ENCODE data around the gene GRIN2D.

GRIN2D gene

DNA sequence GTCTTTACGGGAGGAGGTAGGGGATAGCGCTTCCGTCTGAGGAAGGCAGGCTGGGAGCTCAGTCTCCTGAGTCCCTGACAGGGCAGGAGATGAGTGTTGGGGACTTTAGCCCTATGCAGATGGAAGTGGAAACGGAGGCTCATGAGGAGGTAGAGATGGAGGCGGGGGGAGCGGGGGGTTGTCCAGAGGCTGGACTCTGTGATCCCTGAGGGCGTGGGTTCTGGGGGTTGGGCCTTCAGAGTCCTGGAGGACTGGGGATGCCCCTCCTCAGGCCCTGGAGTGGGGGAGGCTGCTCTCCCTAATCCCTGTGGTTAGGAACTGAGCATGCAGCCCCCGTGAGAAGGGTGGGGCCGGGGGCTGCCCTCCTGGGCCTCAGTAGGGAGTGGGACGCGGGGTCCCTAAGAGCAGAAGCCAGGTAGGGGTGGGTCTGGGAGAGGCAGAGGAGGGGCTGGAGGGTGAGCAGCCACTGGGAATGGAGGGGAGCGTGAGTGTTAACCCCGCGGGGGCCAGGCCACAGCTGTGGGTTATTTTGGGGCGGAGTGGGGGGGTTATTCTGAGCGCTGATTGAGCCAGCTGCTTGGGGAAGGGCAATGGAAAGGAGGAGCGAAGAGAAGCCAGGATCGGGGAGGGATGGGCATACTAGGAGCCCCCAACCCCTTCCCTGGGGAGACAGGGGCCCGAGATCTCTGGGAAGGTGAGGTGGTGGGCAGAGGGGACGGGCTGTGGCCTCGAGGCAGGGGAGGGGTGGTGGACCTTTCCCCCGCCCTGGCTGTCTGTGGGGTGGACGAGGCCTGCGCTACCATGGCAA lies 2.8 kb downstream of the GRIN2D start:
- no peak for DNase-seq (ENCODE audit: low spot score)

DNA sequence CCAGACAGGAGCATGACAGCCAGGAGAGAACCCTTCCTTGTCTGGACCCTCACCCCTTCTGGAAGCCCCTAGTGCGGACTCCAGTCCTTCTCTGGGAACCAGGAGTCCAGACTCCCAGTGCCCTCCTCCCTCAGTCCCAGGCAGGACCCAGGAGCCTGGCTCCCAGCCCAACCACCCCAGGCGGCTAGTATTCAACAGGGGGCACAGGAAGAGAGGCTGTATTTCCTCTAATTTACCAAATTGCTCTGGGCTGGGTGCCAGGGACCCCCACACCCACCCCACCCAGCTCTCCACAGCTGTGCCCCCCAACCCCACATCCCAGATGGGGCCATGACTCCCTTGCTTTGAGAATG lies 3.3 kb downstream of the GRIN2D start:
- in situ Hi-C loops (cut with MboI; ENCODE audit: low sequenced_read_pairs, unreplicated experiment): no loop called here

More for the DNA sequence above, 2.8 kb downstream of the GRIN2D start:
- TF ChIP-seq, protein P1, sequence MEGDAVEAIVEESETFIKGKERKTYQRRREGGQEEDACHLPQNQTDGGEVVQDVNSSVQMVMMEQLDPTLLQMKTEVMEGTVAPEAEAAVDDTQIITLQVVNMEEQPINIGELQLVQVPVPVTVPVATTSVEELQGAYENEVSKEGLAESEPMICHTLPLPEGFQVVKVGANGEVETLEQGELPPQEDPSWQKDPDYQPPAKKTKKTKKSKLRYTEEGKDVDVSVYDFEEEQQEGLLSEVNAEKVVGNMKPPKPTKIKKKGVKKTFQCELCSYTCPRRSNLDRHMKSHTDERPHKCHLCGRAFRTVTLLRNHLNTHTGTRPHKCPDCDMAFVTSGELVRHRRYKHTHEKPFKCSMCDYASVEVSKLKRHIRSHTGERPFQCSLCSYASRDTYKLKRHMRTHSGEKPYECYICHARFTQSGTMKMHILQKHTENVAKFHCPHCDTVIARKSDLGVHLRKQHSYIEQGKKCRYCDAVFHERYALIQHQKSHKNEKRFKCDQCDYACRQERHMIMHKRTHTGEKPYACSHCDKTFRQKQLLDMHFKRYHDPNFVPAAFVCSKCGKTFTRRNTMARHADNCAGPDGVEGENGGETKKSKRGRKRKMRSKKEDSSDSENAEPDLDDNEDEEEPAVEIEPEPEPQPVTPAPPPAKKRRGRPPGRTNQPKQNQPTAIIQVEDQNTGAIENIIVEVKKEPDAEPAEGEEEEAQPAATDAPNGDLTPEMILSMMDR (IDR thresholded peaks at IDR 0.05; ENCODE audit: borderline replicate concordance, control extremely low read depth, extremely low read depth, insufficient read depth, missing control alignments): no peak
- in situ Hi-C loops (cut with MboI; ENCODE audit: low sequenced_read_pairs, unreplicated experiment): no loop called here

DNA sequence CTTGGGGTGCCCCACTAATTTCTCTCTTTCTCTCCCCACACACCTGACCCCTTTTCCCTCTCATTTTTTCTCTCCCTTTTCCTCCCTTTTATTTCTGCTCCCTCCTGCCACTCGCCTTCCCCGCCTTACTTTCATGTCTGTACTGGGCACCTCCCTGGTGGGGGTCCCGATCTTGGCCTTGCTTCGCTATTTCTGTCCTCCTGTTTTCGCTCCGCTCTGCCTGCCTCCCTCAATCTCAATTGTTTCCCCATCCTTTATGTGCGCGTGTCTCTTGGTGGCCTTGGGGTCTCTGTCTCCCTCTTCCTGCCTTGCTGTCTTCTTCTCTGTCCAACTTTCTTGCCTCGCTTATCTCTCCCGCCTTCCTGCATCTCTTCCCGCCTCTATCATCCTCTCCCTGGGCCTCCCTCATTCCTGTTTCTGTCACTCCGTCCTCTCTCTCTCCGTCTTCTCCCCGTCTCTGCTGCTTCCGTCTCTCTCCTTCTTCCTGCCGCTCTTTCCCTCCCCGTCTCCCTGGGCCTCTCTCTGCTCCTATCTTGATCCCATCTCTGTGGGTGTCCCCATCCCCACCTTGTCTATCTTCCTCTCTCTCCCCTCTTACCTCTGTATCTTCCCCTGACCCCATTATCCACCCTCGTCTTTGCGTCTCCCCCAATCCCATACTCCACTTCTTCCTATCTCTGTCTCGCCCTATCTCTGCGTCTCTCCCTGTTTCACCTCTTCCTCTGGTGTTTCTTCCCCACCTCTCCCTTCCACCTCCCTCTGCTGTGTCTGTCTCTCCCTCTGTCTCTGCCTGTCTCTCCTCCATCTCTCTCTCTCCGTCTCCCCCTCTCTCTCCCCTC lies 4.0 kb downstream of the GRIN2D start:
- DNase-seq (ENCODE audit: low spot score): no peak
- in situ Hi-C loops (cut with MboI; ENCODE audit: low sequenced_read_pairs, unreplicated experiment): no loop called here
- TF ChIP-seq, protein P1 (IDR thresholded peaks at IDR 0.05; ENCODE audit: borderline replicate concordance, control extremely low read depth, extremely low read depth, insufficient read depth, missing control alignments): no peak

More for the DNA sequence above, 3.3 kb downstream of the GRIN2D start:
- no peak for DNase-seq (ENCODE audit: low spot score)
- TF ChIP-seq, protein P1 (IDR thresholded peaks at IDR 0.05; ENCODE audit: borderline replicate concordance, control extremely low read depth, extremely low read depth, insufficient read depth, missing control alignments): no peak

DNA sequence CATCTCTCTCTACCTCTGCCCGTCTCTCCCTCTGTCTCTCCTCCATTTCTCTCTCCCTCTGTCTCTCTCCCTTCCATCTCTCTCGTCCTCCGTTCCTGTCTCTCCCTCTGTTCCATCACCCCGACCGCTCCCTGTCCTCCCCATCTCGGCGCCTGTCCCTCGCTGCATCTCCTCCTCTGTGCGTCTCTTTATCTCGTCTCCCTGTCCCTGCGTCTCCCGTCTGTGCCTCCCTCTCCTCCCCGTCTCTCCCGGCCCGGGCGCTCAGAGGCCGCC lies 4.6 kb downstream of the GRIN2D start:
- in situ Hi-C loops (cut with MboI; ENCODE audit: low sequenced_read_pairs, unreplicated experiment): no loop called here
- no peak for DNase-seq (ENCODE audit: low spot score)
- TF ChIP-seq, protein P1 (IDR thresholded peaks at IDR 0.05; ENCODE audit: borderline replicate concordance, control extremely low read depth, extremely low read depth, insufficient read depth, missing control alignments): no peak

DNA sequence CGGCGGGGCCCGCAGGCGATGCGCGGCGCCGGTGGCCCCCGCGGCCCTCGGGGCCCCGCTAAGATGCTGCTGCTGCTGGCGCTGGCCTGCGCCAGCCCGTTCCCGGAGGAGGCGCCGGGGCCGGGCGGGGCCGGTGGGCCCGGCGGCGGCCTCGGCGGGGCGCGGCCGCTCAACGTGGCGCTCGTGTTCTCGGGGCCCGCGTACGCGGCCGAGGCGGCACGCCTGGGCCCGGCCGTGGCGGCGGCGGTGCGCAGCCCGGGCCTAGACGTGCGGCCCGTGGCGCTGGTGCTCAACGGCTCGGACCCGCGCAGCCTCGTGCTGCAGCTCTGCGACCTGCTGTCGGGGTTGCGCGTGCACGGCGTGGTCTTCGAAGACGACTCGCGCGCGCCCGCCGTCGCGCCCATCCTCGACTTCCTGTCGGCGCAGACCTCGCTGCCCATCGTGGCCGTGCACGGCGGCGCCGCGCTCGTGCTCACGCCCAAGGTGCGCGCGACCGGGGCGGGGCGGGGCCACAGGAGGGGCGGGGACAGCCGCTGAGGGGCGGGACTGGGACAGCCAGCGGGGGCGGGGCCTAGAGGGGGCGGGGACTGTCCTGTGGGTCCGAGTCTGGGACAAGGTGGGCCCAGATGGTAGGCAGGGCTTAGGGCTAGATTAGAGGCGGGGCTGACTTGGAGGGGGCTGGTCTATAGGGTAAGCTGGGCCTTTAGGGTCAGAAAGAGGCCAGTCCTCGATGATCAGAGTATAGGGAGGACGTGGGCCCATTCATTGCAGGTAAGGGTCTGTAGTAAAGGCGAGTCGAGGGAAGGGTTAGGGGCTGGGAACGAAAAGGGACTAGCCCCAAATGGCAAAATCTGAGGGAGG lies 5.1 kb downstream of the GRIN2D start:
- TF ChIP-seq, protein P1 (IDR thresholded peaks at IDR 0.05; ENCODE audit: borderline replicate concordance, control extremely low read depth, extremely low read depth, insufficient read depth, missing control alignments): no peak
- in situ Hi-C loops (cut with MboI; ENCODE audit: low sequenced_read_pairs, unreplicated experiment): no loop called here
- peak; percentile 91 for DNase-seq (ENCODE audit: low spot score)

Data from GM13976 (cell line).